K562 (cell line): ENCODE measurements around the gene BEST2. TPM values are rescaled to one million over a fixed set of nuclear protein-coding genes. Genes with fewer than 3 reads are reported as not detected.

Source experiments
- BRCA1 ChIP-seq, 2 experiments: fragments of 450-650 bp in 1 of 2; sonication (generic) in 1 of 2; formaldehyde crosslinking in 1 of 2; IDR thresholded peaks; 2 replicates each; pipeline versions ENCODE4 v1.5.0 to v1.6.1; 2017 to 2020; ENCODE audit warnings: mild to moderate bottlenecking in 1 of 2, missing genetic modification reagents in 1 of 2
- DACH1 ChIP-seq: fragments of 450-650 bp; IDR thresholded peaks from 2 replicates; pipeline ENCODE4 v1.6.1; 2018; ENCODE audit not compliant: partially characterized antibody
- EP300 ChIP-seq: IDR thresholded peaks from 2 replicates; pipeline ENCODE4 v1.6.1; 2012; ENCODE audit warnings: low read length, improper control_type of control experiment
- HMG20A ChIP-seq: fragments of 450-650 bp; formaldehyde crosslinking; conservative IDR thresholded peaks from 2 replicates; pipeline ENCODE4 v1.4.0; 2020; ENCODE audit warnings: mild to moderate bottlenecking, mixed read lengths
- NCOR1 ChIP-seq: fragments of 450-650 bp; IDR thresholded peaks from 2 replicates; pipeline ENCODE4 v1.6.1; 2016; ENCODE audit warnings: mild to moderate bottlenecking, moderate library complexity
- NFXL1 ChIP-seq: fragments of 450-650 bp; formaldehyde crosslinking; IDR thresholded peaks from 2 replicates; pipeline ENCODE4 v1.4.0; 2021; ENCODE audit warnings: mild to moderate bottlenecking
- NR3C1 ChIP-seq: sonication (generic); formaldehyde crosslinking; IDR thresholded peaks from 2 replicates; pipeline ENCODE4 v1.8.1; 2022; ENCODE audit warnings: missing genetic modification reagents
- RBM17 ChIP-seq: fragments of 200-400 bp; formaldehyde crosslinking; IDR thresholded peaks from 2 replicates; pipeline ENCODE4 v1.6.1; 2017; ENCODE audit warnings: low read depth, mild to moderate bottlenecking, low read length, borderline replicate concordance
- SRSF3 ChIP-seq: fragments of 200-400 bp; formaldehyde crosslinking; IDR thresholded peaks from 2 replicates; pipeline ENCODE4 v1.6.1; 2016; ENCODE audit warnings: mild to moderate bottlenecking, low read length, moderate library complexity; ENCODE audit not compliant: insufficient read depth
- TAF9B ChIP-seq: fragments of 450-650 bp; IDR thresholded peaks from 2 replicates; pipeline ENCODE4 v1.6.1; 2018; ENCODE audit warnings: mild to moderate bottlenecking; ENCODE audit not compliant: partially characterized antibody
- polyA plus RNA-seq, 8 experiments: library from polyadenylated mRNA; depleted of rRNA in 4 of 8; stranded (reverse) in 5 of 8; unstranded in 3 of 8; fragments of >200 nt; fragmentation: Nextera tagmentation in 2 of 8; fragmentation: Illumina TruSeq in 1 of 8; extraction: Ambion mirVana in 2 of 8; extraction: Trizol in 1 of 8; gene quantifications; 2 replicates each; pipeline versions ENCODE4 v1.2.1 to v1.2.3, GENCODE V29; 2011 to 2014; ENCODE audit warnings: inconsistent platforms in 1 of 8, missing spikeins in 1 of 8
- total RNA-seq, 7 experiments: library from RNA; depleted of rRNA in 6 of 7; stranded (reverse); fragments of >200 nt in 6 of 7; fragmentation: Illumina TruSeq in 2 of 7; extraction: Trizol in 2 of 7; gene quantifications; 2 replicates each; pipeline versions ENCODE4 v1.2.1 to v1.2.3, GENCODE V29; 2011 to 2021; ENCODE audit warnings: low replicate concordance in 1 of 7
- TF ChIP-seq, protein P1 (sequence below), 2 experiments: fragments of 450-650 bp; formaldehyde crosslinking in 1 of 2; IDR thresholded peaks; 2 replicates each; pipeline versions ENCODE4 v1.4.0 to v1.6.1; 2014 to 2020; ENCODE audit warnings: mild to moderate bottlenecking in 2 of 2, borderline replicate concordance in 1 of 2, low read depth in 1 of 2
- TF ChIP-seq, protein P2 (sequence below): fragments of 250-450 bp; sonication (Bioruptor Pico); IDR thresholded peaks from 2 replicates; pipeline ENCODE4 v1.5.1; 2021; ENCODE audit warnings: mild to moderate bottlenecking
- TF ChIP-seq, protein P3 (sequence below): fragments of 250-450 bp; sonication (Bioruptor Pico); IDR thresholded peaks from 2 replicates; pipeline ENCODE4 v1.8.0; 2021; ENCODE audit warnings: borderline replicate concordance, mild to moderate bottlenecking, moderate library complexity; ENCODE audit not compliant: poor library complexity, severe bottlenecking
- TF ChIP-seq, protein P4 (sequence below): sonication (generic); IDR thresholded peaks from 2 replicates; pipeline ENCODE4 v1.6.1; 2016

BEST2 gene
- total and polyA plus RNA-seq, 9 of the 15 experiments (the other 6 are each of a cell fraction or from before 2014, with no cell fraction given) = not detected

DNA sequence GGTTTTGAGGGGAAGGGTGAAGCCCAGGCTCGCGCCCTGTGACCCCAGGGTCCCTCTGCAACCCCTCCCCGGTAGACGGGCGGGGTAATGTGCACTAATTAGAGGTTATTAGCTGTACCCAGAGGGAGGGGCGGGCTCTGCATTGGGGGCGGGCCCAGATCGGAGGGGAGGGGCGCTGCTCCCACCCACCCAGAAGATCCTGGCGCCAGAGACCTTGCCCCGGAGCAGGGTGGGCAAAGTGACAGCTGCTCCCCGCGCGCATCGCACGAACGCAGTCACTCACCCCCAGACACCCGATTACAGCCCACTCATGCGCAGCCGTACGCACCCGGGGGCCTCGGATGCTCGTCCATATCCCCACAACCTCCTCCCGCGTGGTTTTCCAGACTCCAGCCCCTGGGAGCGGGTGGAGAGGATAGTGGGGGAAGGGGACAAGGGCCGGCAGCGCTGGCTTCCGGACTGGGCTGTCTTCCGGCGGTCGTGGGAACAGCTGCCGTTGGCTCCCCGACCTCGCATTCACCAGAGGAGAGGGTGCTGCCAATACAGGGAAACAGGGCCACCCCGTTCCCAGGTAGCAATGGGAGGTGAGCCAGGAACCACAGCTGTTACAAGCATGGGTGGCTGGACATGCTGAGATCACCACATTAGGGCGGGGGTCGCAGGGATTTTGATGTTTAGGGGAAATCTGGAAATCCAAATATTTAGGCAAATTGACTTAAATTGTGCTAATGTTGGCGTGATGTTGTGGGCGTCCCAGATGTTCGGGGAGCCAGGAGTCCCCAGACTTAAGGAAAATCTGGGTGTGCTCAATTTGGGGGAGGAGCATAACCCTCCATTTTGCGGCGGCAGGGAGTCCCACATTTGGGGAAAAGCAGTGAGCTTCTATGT, 26.7 kb downstream of the BEST2 start (continued):
- TF ChIP-seq RBM17 (no peak), SRSF3 (no peak), NFXL1 (no peak), EP300 (no peak), DACH1 (peak; percentile 6), BRCA1 (IDR thresholded peaks at IDR 0.05) (no peak), BRCA1 (CRISPR knock-in tag; IDR thresholded peaks at IDR 0.05) (no peak), NCOR1 (no peak), TAF9B (no peak), NR3C1 (CRISPR knock-in tag) (no peak), HMG20A (CRISPR knock-in tag) (no peak)
- TF ChIP-seq, protein P1, sequence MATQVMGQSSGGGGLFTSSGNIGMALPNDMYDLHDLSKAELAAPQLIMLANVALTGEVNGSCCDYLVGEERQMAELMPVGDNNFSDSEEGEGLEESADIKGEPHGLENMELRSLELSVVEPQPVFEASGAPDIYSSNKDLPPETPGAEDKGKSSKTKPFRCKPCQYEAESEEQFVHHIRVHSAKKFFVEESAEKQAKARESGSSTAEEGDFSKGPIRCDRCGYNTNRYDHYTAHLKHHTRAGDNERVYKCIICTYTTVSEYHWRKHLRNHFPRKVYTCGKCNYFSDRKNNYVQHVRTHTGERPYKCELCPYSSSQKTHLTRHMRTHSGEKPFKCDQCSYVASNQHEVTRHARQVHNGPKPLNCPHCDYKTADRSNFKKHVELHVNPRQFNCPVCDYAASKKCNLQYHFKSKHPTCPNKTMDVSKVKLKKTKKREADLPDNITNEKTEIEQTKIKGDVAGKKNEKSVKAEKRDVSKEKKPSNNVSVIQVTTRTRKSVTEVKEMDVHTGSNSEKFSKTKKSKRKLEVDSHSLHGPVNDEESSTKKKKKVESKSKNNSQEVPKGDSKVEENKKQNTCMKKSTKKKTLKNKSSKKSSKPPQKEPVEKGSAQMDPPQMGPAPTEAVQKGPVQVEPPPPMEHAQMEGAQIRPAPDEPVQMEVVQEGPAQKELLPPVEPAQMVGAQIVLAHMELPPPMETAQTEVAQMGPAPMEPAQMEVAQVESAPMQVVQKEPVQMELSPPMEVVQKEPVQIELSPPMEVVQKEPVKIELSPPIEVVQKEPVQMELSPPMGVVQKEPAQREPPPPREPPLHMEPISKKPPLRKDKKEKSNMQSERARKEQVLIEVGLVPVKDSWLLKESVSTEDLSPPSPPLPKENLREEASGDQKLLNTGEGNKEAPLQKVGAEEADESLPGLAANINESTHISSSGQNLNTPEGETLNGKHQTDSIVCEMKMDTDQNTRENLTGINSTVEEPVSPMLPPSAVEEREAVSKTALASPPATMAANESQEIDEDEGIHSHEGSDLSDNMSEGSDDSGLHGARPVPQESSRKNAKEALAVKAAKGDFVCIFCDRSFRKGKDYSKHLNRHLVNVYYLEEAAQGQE (IDR thresholded peaks at IDR 0.05; ENCODE audit: borderline replicate concordance) = no peak
- TF ChIP-seq, protein P1 (CRISPR knock-in tag; IDR thresholded peaks at IDR 0.05; ENCODE audit: low read depth) = no peak
- TF ChIP-seq, protein P2, sequence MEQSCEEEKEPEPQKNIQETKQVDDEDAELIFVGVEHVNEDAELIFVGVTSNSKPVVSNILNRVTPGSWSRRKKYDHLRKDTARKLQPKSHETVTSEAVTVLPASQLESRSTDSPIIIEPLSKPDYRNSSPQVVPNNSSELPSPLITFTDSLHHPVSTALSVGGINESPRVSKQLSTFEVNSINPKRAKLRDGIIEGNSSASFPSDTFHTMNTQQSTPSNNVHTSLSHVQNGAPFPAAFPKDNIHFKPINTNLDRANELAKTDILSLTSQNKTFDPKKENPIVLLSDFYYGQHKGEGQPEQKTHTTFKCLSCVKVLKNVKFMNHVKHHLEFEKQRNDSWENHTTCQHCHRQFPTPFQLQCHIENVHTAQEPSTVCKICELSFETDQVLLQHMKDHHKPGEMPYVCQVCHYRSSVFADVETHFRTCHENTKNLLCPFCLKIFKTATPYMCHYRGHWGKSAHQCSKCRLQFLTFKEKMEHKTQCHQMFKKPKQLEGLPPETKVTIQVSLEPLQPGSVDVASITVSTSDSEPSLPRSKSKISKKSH = no peak
- TF ChIP-seq, protein P3, sequence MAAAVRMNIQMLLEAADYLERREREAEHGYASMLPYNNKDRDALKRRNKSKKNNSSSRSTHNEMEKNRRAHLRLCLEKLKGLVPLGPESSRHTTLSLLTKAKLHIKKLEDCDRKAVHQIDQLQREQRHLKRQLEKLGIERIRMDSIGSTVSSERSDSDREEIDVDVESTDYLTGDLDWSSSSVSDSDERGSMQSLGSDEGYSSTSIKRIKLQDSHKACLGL (CRISPR knock-in tag) = no peak
- TF ChIP-seq, protein P4, sequence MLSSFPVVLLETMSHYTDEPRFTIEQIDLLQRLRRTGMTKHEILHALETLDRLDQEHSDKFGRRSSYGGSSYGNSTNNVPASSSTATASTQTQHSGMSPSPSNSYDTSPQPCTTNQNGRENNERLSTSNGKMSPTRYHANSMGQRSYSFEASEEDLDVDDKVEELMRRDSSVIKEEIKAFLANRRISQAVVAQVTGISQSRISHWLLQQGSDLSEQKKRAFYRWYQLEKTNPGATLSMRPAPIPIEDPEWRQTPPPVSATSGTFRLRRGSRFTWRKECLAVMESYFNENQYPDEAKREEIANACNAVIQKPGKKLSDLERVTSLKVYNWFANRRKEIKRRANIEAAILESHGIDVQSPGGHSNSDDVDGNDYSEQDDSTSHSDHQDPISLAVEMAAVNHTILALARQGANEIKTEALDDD = no peak
